Measurements from ENCODE around the gene CDK14. TPM values are rescaled to one million over a fixed set of nuclear protein-coding genes. Genes with fewer than 3 reads are reported as not detected.

Gene CDK14
- total RNA-seq, 1 donor from 2014 or later = 52.3 TPM

DNA sequence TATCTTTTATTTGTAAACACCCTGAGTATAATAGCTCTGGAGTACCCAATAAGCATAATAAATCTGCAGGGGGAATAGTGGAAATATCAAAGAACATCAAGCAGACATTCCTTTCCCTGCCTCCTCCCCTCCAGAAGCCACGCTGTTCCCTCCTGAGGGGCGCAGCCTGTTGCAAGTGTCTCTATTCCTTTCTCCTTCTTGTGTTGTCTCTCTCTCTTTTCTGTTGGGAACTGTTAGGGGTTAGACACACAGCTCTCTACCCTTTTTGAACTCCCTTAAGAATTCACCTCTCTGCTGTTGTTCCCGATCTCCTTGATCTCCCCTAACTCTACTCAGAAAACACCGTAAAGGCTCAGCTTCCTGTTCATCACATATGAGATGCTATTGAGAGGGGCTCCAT is 490.1 kb downstream of the CDK14 start:
- DNase-seq (ENCODE audit: low spot score) = no peak
- no peak overlapping the region for H2AFZ ChIP-seq (replicated peaks)

GRCh38 chr7:91088156-91088555 is 492.0 kb downstream of the CDK14 start:
- no peak for DNase-seq (ENCODE audit: low spot score)
- H3K36me3 Mint-ChIP-seq = peaks cover 3% of the 10 kb centered on the region
- H3F3A ChIP-seq (ENCODE audit: low read depth) = no peaks in the 10 kb centered on the region

More for the DNA sequence above, 490.1 kb downstream of the CDK14 start:
- H3K36me3 ChIP-seq = no peaks in the 10 kb centered on the region
- no peak overlapping the region for H3K4me3 ChIP-seq
- H3K9me3 ChIP-seq (ENCODE audit: low read depth) = no peaks in the 10 kb centered on the region
- H3K9ac ChIP-seq = no peak overlapping the region
- H3K79me2 ChIP-seq (ENCODE audit: low read depth) = no peaks in the 10 kb centered on the region
- no peaks in the 10 kb centered on the region for H3K27me3 ChIP-seq
- peak overlapping the region; percentile 6 for H3K27ac Mint-ChIP-seq
- H3K9me3 Mint-ChIP-seq = no peaks in the 10 kb centered on the region
- no peaks in the 10 kb centered on the region for H3K36me3 Mint-ChIP-seq
- H3K27ac ChIP-seq = no peak overlapping the region
- H4K20me1 ChIP-seq (ENCODE audit: low read depth) = no peaks in the 10 kb centered on the region
- peaks cover 27% of the 10 kb centered on the region for H3K4me1 Mint-ChIP-seq
- H3K27me3 Mint-ChIP-seq (ENCODE audit: insufficient read depth, low read depth) = peaks cover 2% of the 10 kb centered on the region
- H3K4me1 ChIP-seq = peaks cover 6% of the 10 kb centered on the region
- peaks cover 6% of the 10 kb centered on the region for H3F3A ChIP-seq (ENCODE audit: low read depth)
- H3K4me2 ChIP-seq = no peak overlapping the region
- TF ChIP-seq EZH2phosphoT487 (IDR thresholded peaks at IDR 0.05) (no peak), EZH2 (IDR thresholded peaks at IDR 0.05) (no peak), CTCF (IDR thresholded peaks at IDR 0.05) (no peak)
- H3K4me3 Mint-ChIP-seq = no peak overlapping the region

GRCh38 chr7:91088691-91089090 is 492.6 kb downstream of the CDK14 start:
- H3K27me3 Mint-ChIP-seq (ENCODE audit: insufficient read depth, low read depth) = peaks cover 2% of the 10 kb centered on the region
- Histone ChIP-seq H3K9ac (no peak overlapping the region), H3F3A (ENCODE audit: low read depth) (no peaks in the 10 kb centered on the region), H3K27me3 (no peaks in the 10 kb centered on the region), H3K27ac (no peak overlapping the region), H3K79me2 (ENCODE audit: low read depth) (no peaks in the 10 kb centered on the region), H4K20me1 (ENCODE audit: low read depth) (no peaks in the 10 kb centered on the region), H3K4me2 (no peak overlapping the region), H3K4me3 (no peak overlapping the region), H3K36me3 (no peaks in the 10 kb centered on the region), H2AFZ (replicated peaks) (no peak overlapping the region), H3K4me1 (peaks cover 6% of the 10 kb centered on the region), H3K9me3 (ENCODE audit: low read depth) (no peaks in the 10 kb centered on the region)
- no peak overlapping the region for H3K27ac Mint-ChIP-seq
- no peaks in the 10 kb centered on the region for H3K9me3 Mint-ChIP-seq
- peaks cover 4% of the 10 kb centered on the region for H3K36me3 Mint-ChIP-seq
- DNase-seq (ENCODE audit: low spot score) = no peak
- H3K4me1 Mint-ChIP-seq = peaks cover 20% of the 10 kb centered on the region
- H3K4me3 Mint-ChIP-seq = no peak overlapping the region
- TF ChIP-seq CTCF (IDR thresholded peaks at IDR 0.05) = no peak
- no peak for TF ChIP-seq EZH2phosphoT487 (IDR thresholded peaks at IDR 0.05)
- TF ChIP-seq EZH2 (IDR thresholded peaks at IDR 0.05) = no peak

More at GRCh38 chr7:91088156-91088555, 492.0 kb downstream of the CDK14 start:
- no peaks in the 10 kb centered on the region for H3K79me2 ChIP-seq (ENCODE audit: low read depth)
- no peak overlapping the region for H3K27ac ChIP-seq
- no peak for TF ChIP-seq CTCF (IDR thresholded peaks at IDR 0.05)
- TF ChIP-seq EZH2phosphoT487 (IDR thresholded peaks at IDR 0.05) = no peak
- TF ChIP-seq EZH2 (IDR thresholded peaks at IDR 0.05) = no peak
- no peaks in the 10 kb centered on the region for H3K9me3 ChIP-seq (ENCODE audit: low read depth)
- H3K4me1 ChIP-seq = peaks cover 6% of the 10 kb centered on the region
- peaks cover 2% of the 10 kb centered on the region for H3K27me3 Mint-ChIP-seq (ENCODE audit: insufficient read depth, low read depth)
- no peak overlapping the region for H3K4me3 ChIP-seq
- no peaks in the 10 kb centered on the region for H3K36me3 ChIP-seq
- H2AFZ ChIP-seq (replicated peaks) = no peak overlapping the region
- H4K20me1 ChIP-seq (ENCODE audit: low read depth) = no peaks in the 10 kb centered on the region
- no peak overlapping the region for H3K9ac ChIP-seq
- H3K27me3 ChIP-seq = no peaks in the 10 kb centered on the region
- no peaks in the 10 kb centered on the region for H3K9me3 Mint-ChIP-seq
- H3K27ac Mint-ChIP-seq = no peak overlapping the region
- H3K4me2 ChIP-seq = no peak overlapping the region
- no peak overlapping the region for H3K4me3 Mint-ChIP-seq
- peaks cover 24% of the 10 kb centered on the region for H3K4me1 Mint-ChIP-seq
